ENCODE data around the gene ZWILCH.

DNA sequence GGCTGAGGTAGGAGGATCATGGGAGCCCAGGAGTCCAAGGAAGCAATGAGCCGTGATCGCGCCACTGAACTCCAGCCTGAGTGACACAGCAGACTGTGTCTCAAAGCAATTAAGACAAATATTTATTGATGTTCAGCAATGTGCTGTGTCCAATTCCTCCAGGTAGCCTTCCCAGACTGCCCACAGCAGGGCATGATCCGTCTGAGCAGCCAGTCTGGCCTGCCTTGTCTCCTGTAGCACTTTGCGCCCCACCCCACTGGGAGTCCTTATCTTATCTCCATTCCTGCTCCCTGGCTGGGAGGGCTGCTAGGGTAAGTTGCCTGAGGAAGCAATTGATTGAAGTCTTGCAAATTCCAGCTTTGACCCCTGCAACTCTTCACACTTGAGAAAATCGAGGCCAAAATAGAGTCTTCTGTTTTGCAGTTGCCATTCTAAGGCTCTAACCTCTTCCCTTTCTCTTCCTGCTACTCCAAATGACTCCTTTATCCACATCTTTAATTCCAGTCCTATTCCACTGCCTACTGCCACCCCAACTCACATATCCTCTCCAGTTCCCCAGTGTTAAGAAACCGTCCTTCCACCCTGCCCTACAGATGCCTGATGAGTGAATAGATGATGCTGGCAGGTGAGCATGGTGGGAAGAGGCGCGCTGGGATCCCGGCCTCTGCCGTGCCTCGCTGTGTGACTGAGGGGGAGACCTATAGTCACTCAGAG lies 87.5 kb downstream of the ZWILCH start:
- TF ChIP-seq GATA2 (IDR thresholded peaks at IDR 0.05; ENCODE audit: low read depth, low read length): no peak
- no peak for TF ChIP-seq GATA3 (IDR thresholded peaks at IDR 0.05; ENCODE audit: low read depth, low read length)
